NCI-H460 (cell line): ENCODE data around the gene RSAD2. TPM values are rescaled to one million over a fixed set of nuclear protein-coding genes. Genes with fewer than 3 reads are reported as not detected.
"Not testable (repeated sequence)": the region's sequence is repeated elsewhere in the genome, so short reads cannot be mapped to it uniquely, and the experiment has no call there.

Experiments used
- DNase-seq: peaks from one replicate; pipeline ENCODE4 v3.0.0-alpha.2; 2016; ENCODE audit warnings: low read depth; ENCODE audit errors: extremely low read depth
- total RNA-seq: library from RNA; depleted of rRNA; stranded (reverse); fragments of >200 nt; shearing (Covaris generic); gene quantifications from 2 replicates; pipeline ENCODE4 v1.2.3, GENCODE V29; 2014

RSAD2 gene
- total RNA-seq, 1 experiment from 2014 or later, result 0.02 TPM

- DNase-seq, result no peak
Measured at GRCh38 chr2:6923319-6923718, 45.7 kb downstream of the RSAD2 start.

GRCh38 chr2:6924101-6924923 lies 46.7 kb downstream of the RSAD2 start:
- no peak for DNase-seq

- no peak for DNase-seq
Measured at GRCh38 chr2:6924924-6925409, 47.4 kb downstream of the RSAD2 start.

- DNase-seq, result no peak
Measured at GRCh38 chr2:6926071-6926732, 48.6 kb downstream of the RSAD2 start.

GRCh38 chr2:6927186-6927585 lies 49.6 kb downstream of the RSAD2 start:
- no peak for DNase-seq

GRCh38 chr2:6927753-6928152 lies 50.2 kb downstream of the RSAD2 start:
- no peak for DNase-seq

DNA sequence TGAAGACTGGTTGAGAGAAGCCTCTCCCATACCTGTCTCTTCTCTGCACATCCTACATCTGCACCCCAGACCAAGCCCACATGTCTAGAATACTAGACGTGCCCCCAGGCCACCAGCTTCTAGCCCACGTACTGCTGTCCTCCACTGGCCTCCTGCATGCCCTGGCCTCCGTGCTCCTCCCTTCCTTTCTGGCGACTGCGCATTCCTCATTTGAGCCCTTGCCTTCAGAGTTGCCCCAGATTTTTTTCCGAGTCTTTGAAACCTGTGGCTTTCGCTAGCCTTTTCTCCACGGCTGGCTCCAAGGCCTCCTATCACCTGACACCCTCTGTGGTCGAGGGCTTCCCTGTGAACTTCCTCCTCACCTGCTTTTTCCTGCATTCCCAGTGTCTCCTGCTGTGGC lies 50.9 kb downstream of the RSAD2 start:
- no peak for DNase-seq

GRCh38 chr2:6929196-6929819 lies 51.7 kb downstream of the RSAD2 start:
- DNase-seq, result no peak

- DNase-seq, result no peak
Measured at GRCh38 chr2:6930923-6931647, 53.5 kb downstream of the RSAD2 start.

GRCh38 chr2:6931753-6932152 lies 54.2 kb downstream of the RSAD2 start:
- no peak for DNase-seq

- no peak for DNase-seq
Measured at GRCh38 chr2:6932206-6932605, 54.6 kb downstream of the RSAD2 start.

- DNase-seq, result no peak
Measured at GRCh38 chr2:6932828-6933227, 55.3 kb downstream of the RSAD2 start.

DNA sequence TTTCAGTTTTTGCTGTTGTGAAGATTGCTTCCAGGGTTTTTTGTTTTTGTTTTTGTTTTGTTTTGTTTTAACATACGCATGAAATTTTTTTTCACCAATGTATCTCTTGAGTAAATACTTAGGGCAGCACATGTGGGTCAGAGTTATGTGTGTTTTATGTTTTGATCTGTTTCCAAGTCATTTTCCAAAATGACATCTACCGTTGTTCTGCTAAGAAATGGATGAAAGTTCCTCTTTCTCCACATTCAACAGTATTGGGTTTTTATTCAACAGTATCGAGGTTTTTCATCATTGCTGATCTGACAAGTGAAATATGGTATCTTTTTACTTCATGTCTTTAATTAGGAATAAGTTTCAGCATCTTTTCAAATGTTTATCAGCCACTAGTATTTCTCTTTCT lies 56.3 kb downstream of the RSAD2 start:
- DNase-seq, result no peak

- DNase-seq, result no peak
Measured at GRCh38 chr2:6934345-6934744, 56.8 kb downstream of the RSAD2 start.

- no peak for DNase-seq
Measured at GRCh38 chr2:6934758-6935651, 57.4 kb downstream of the RSAD2 start.

- DNase-seq, result not testable (repeated sequence)
Measured at GRCh38 chr2:6935652-6936020, 58.1 kb downstream of the RSAD2 start.

GRCh38 chr2:6937157-6937556 lies 59.6 kb downstream of the RSAD2 start:
- no peak for DNase-seq

- no peak for DNase-seq
Measured at GRCh38 chr2:6937582-6937981, 60.0 kb downstream of the RSAD2 start.

GRCh38 chr2:6939071-6939470 lies 61.5 kb downstream of the RSAD2 start:
- no peak for DNase-seq

GRCh38 chr2:6940820-6941219 lies 63.2 kb downstream of the RSAD2 start:
- no peak for DNase-seq
